Suppressor macrophage treated with lipopolysaccharide for 4 hours (primary cell): ENCODE measurements around the gene PIGM.
A peak's percentile ranks its signal among the peaks of the same experiment; 100 is the strongest.

Experiments
- DNase-seq: peaks from one replicate; pipeline ENCODE4 v3.0.0-alpha.2; 2020

PIGM gene

GRCh38 chr1:160021376-160022074 lies 10.3 kb downstream of the PIGM start:
- DNase-seq: peak; percentile 10

DNA sequence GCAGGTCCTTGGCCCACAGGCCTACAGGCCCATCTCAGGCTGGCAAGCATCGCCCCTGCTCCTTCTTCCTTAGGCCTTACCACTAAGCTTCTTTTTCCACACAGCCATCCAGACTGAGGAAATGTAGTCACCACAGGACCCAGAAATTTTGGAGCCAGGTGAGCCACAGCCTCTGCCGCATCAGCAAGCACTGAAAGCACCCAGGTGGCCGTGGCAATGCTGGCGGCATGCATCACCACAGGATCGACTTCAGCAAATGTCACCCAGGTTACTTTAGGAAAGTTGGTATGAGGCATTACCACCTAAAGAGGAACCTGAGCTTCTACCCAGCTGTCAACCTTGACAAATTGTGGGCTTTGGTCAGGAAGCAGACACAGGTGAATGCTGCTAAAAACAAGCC lies 11.6 kb downstream of the PIGM start:
- DNase-seq: no peak

DNA sequence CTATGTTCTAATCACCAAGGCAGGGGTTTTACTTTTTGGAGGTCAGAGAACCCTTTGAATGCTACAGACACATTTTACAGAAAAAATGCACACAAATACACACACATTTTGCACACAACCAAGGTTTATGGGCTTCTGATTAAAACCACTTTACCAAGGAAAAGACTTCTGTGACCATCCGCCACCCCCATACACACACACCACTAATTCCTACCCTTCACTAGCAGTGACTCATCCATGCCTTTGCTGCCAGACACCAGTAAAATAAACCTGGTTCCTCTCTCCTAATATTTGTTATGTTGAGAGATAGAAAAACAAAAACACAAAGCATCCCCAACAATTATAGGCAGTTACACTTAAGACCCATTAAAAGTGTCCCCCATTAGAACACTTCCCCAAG lies 12.9 kb downstream of the PIGM start:
- DNase-seq: peak; percentile 9

GRCh38 chr1:160018347-160018746 lies 13.4 kb downstream of the PIGM start:
- no peak for DNase-seq

DNA sequence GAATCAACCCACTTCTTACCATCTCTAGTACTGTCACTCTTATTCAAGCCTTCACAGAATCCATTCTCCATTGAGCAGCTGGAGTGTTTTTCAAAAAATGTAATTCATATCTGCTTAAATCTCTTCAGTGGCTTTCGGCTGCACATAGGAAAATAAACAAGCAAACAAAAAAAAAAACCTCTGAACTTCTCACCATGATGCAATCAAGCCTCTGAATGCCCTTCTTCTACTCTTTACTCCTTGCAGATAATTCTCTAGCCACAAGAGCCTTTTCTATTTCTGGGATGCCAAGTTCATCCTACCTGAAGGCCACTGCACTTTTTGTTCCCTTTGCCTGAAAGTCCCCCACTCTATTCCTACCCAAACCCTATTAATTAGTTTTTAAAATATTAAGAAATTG lies 14.2 kb downstream of the PIGM start:
- DNase-seq: no peak

DNA sequence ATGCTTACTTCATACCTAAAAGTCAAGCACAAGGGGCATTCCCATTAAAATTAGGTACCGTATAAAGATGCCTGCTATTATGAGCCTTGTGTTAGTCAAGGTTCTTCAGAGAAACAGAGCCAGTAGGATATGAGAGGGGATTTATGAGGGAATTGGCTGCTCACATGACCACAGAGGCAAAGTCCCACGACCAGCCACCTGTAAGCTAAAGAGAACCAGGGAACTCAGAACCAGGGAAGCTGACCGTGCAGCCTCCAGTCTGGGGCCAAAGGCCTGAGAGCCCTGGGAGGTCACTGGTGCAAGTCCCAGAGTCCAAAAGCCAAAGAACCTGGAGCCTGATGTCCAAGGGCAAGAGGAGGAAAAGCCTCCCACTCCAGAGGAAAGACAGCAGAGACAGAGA lies 20.0 kb downstream of the PIGM start:
- no peak for DNase-seq

- DNase-seq: no peak
Observed at GRCh38 chr1:160009801-160010200, 22.0 kb downstream of the PIGM start.

GRCh38 chr1:160009081-160009480 lies 22.7 kb downstream of the PIGM start:
- DNase-seq: peak; percentile 22

DNA sequence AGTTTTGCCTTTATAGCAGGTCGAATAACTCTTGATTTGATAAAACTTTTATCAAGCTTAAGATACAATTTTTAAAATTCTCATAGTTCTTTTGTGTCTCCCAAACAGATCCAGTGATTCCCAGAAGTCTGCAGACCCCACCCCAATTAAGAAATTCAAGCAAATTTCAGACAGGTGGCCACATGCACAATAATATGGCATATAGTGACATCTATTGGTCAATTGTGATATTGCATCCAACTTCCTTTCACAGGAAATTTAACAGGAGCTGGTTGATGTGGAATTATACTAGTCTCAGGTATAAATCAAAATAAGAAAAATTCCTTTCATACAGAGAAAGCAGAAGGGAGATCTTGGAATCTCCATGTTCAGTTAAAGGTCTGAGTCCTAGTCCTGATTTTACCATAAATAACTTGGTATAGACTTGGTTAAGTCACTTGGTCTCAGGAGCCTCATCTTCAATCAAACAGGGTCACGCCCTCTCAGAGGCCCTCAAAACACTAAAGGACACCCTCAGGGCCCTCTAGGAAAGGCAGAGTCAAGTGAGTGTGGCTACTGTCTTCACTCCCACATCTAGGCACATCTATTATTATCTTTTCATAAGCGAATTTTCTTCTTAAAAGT lies 24.1 kb downstream of the PIGM start:
- DNase-seq: peak; percentile 61

GRCh38 chr1:160006312-160006940 lies 25.4 kb downstream of the PIGM start:
- peak; percentile 68 for DNase-seq

DNA sequence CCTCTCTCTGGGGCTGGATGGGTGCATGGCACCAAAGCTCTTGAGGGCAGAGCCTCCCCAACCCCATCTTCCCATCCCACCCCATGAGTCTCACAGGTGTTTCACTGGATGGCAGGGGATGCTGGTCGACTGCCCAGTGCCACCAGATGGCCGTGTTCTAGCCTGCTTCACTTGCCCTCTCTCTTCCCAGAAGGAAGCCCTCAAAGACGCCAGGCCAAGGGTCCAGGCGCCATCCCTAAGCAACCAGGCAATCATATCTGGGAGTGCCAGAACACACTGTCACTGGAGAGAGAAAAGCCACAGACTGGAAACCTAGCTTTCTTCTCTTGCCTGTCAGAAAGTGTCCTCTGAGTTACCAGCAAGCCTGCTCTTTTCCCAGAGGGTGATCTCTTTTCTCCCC lies 26.7 kb downstream of the PIGM start:
- DNase-seq: no peak

DNA sequence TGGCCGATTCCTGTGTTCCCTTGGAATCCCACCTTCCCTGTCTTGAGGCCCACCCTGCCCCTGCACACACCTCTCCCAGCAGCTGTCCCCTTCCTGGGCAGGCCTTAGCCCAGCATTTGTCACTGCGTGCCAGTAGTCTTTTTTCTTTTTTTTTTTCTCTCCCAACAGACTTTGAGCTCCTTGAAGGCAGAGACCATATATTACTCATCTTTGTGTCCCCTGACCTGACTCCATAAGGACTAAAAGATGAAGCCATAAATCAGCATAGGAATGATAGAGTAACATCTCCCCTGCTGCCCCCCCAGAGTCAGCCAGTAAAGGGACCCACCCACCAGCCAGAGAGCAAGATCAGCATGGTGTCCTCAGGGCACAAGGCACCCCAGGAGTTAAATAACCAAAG lies 27.4 kb downstream of the PIGM start:
- no peak for DNase-seq

- DNase-seq: no peak
Observed at GRCh38 chr1:160004001-160004400, 27.8 kb downstream of the PIGM start.

DNA sequence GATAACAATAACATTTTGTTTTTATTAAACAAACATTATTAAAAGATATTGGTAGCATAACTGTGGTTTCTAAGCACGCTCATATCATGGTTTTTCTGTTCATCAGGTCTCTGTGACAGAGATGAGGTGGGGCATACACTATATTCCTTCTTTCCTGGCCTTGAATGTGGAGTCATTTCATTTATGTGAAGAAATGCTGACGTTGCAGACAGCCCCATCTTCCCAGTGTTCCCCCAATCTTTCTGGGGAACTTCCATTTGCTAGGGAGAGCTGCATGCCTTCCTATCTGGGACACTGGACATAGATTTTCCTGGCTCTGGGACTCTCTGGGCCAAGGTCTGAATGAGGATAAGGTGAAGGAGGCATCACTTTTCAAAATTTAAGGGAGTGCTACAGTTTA lies 30.4 kb downstream of the PIGM start:
- no peak for DNase-seq

DNA sequence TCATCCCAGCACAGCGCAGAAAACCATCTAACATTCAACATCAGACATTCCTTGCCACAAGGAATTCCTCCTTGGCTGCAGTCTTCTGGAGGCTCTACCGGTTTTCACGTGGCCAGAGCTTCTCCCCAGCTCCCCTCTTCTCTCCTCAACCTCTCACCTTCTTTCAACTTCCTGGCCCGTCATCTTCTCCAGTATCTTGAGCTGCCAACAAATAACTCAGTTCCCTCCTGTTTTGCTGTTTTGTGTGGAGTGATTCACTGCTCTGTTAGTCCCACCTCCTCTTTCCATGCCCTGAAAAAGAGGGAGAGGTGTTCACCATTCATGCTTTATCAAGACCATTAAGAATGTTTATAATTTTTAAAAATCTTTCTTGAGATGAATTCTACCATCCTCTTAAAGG lies 32.6 kb downstream of the PIGM start:
- no peak for DNase-seq

- DNase-seq: no peak
Observed at GRCh38 chr1:159996653-159997052, 35.1 kb downstream of the PIGM start.

DNA sequence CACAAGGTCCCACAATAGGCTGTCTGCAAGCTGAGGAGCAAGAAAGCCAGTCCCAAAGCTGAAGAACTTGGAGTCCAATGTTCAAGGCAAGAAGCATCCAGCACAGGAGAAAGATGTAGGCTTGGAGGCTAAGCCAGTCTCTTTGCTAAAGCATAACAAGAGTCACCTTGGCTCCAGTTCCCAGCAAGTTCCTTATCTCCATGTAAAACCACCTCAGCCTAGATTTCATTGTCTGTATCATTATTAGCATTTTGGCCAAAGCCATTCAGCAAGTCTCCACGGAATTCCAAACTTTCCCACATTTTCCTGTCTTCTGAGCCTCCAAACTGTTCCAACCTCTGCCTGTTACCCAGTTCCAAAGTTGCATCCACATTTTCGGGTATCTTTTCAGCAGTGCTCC lies 36.9 kb downstream of the PIGM start:
- DNase-seq: no peak

GRCh38 chr1:159993911-159994310 lies 37.9 kb downstream of the PIGM start:
- no peak for DNase-seq

GRCh38 chr1:159992161-159992560 lies 39.6 kb downstream of the PIGM start:
- no peak for DNase-seq

DNA sequence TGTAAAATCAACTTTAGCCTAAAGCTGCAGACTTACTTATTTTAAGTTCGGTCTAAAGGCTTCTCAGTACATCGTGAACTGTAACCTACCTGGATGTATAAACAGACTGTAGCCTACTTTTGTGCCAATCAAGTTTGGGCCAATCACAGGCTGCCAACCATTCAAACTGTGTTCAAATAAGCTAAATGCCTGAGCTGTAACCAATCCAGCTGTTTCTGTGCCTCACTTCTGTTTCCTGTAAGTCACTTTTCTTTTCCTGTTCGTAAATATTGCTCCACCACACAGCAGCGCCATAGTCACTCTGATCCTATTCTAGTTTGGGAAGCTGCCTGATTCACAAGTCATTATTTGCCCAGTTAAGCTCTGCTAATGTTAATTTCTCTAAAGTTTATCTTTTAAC lies 40.3 kb downstream of the PIGM start:
- peak; percentile 68 for DNase-seq

- no peak for DNase-seq
Observed at GRCh38 chr1:159990005-159990404, 41.8 kb downstream of the PIGM start.

- DNase-seq: no peak
Observed at GRCh38 chr1:159989581-159989980, 42.2 kb downstream of the PIGM start.

DNA sequence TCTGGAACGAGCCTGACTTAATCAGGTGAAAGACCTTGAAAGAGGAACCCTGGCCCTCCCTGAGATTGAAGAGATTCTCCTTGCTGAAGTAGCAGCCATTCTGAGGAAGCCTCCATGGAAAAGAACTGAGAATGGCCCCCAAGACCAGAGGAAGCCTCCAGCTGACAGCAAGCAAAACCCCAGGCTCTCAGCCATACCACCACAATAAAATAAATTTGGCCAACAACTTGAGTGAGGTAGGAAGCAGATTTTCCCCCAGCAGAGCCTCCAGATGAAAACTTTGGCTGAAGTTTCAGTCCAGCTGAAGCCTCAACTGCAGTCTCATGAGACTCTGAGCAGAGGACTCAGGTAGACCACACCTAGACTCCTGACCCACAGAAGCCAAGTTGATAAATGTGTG lies 43.8 kb downstream of the PIGM start:
- no peak for DNase-seq

DNA sequence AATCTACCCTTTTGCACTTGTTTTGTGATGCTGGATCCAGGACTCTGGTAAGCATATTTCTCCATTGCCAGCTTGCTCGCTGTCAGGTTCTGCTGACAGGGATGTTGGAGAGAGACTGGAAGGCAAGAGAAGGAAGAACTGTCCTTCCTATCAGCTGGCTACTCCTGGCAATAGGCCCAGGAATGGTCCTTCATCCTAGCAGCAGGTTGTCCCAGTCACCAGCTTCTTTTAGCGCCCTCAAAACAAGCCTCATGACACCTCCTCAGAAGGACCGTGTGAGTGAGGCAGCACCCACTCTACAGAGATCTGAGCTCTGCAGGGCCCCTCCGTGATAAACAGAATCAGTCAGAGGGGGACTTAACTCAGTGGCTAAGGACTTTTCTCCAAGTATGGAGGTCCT lies 44.6 kb downstream of the PIGM start:
- DNase-seq: no peak

GRCh38 chr1:159986531-159986930 lies 45.3 kb downstream of the PIGM start:
- no peak for DNase-seq
